ENCODE measurements around the gene PDPK1.
"Not testable (repeated sequence)": the region's sequence is repeated elsewhere in the genome, so short reads cannot be mapped to it uniquely, and the experiment has no call there.

PDPK1 gene

GRCh38 chr16:2595393-2596205 is 57.8 kb downstream of the PDPK1 start:
- DNase-seq: peak; percentile 13

- DNase-seq: no peak
These were observed 59.1 kb downstream of the PDPK1 start for GRCh38 chr16:2596747-2597559.

DNA sequence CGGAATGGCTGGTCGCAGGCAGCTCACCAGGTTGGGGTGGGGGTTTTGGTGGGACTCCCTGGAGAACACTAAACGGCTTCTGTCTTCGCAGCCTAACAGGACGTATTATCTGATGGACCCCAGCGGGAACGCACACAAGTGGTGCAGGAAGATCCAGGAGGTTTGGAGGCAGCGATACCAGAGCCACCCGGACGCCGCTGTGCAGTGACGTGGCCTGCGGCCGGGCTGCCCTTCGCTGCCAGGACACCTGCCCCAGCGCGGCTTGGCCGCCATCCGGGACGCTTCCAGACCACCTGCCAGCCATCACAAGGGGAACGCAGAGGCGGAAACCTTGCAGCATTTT is 59.7 kb downstream of the PDPK1 start:
- DNase-seq: no peak

DNA sequence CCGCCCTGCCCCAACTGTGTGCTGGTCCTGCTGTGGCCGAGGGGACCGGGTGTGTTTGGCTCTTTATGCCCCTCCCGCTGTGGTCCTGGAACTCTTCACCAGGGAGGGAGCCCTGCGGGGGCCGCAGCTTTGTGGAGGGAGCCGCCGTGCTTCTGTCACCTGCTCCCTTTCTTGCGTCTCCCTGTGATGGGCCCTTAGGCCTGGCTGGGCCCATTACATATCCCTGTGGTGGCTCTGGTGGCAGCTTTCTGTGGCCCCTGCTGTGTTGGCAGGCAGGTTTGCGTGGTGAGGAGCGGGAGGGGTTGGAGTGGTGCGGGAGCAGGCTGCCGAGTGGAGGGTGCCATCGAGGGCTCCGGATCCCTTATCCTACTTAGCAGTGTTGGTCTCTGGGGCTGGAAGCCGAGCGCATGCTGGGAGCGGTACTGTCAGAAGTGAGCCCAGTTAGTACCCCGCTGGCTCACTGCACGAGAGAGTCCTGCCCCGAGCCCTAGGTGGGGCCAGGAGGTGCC is 60.4 kb downstream of the PDPK1 start:
- no peak for DNase-seq

- DNase-seq: no peak
These were observed 60.9 kb downstream of the PDPK1 start for GRCh38 chr16:2598723-2599122.

DNA sequence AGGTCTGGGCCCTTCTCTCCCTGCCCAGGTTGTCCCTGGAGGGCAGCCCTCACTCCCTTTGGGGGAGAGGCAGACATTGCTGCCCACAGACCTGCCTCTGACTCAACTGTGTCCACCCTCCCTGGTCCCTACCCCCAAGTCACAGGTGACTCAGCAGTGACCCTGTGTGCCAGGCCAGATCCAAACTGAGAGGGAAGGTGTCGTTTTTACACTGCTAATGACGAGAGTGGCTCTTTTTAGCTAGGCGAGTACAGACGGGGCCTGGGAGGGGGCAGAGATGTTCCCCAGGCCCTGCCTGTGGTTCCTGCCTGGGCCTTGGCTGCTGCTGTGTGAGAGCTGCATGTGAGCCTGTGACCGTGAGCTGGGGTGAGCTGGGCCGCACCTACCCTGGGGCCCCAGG is 61.3 kb downstream of the PDPK1 start:
- not testable (repeated sequence) for DNase-seq

GRCh38 chr16:2599785-2600184 is 62.0 kb downstream of the PDPK1 start:
- not testable (repeated sequence) for DNase-seq

GRCh38 chr16:2601301-2602025 is 63.6 kb downstream of the PDPK1 start:
- not testable (repeated sequence) for DNase-seq

GRCh38 chr16:2602175-2602574 is 64.4 kb downstream of the PDPK1 start:
- not testable (repeated sequence) for DNase-seq

DNA sequence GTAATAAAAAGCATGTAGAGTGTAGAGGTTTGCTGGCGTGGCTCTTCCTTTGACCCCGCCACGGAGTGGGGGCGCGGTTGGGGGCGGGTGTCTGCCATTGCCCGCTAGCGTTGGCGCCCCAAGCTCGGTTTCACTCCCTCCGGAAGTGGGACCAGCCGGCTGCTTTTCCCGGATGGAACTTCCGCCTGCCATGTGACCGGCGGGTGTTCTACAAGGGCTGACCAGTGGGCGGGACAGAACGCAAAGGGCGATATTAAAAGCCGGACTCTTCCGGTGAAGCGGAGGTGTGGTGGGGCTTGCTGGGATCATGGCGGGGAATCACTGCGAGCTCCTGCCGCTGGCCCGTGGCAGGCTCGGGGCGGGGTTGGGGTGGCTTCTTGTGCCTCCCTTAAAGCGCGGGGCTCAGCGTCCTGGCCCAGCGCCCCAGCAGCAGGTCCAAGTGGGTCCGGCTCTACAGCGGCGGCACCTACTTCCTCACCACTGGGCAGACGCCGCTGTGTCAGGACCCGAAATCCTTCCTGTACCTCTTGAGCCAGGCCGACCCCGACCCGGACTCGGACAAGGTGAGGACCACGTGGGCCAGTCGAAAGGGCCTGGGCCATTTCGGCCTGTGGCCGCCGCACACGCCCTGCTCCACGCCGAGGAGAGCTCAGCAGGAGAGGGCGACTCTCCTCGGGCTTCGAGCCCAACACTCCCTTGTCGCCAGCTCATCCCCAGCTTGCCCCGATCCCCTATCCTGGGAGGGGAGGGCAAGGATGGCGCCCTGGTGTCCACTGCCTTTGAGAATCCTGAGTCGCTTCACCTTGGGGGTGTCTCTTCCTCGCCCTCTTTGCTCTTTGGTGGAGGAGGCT is 65.6 kb downstream of the PDPK1 start:
- DNase-seq: peak; percentile 73

GRCh38 chr16:2604016-2604369 is 66.2 kb downstream of the PDPK1 start:
- not testable (repeated sequence) for DNase-seq

- DNase-seq: not testable (repeated sequence)
These were observed 69.0 kb downstream of the PDPK1 start for GRCh38 chr16:2606820-2607219.

GRCh38 chr16:2609345-2609744 is 71.5 kb downstream of the PDPK1 start:
- not testable (repeated sequence) for DNase-seq

- no peak for DNase-seq
These were observed 72.1 kb downstream of the PDPK1 start for GRCh38 chr16:2609827-2610470.

- no peak for DNase-seq
These were observed 73.1 kb downstream of the PDPK1 start for GRCh38 chr16:2610781-2611498.

- DNase-seq: no peak
These were observed 73.7 kb downstream of the PDPK1 start for GRCh38 chr16:2611499-2611862.

DNA sequence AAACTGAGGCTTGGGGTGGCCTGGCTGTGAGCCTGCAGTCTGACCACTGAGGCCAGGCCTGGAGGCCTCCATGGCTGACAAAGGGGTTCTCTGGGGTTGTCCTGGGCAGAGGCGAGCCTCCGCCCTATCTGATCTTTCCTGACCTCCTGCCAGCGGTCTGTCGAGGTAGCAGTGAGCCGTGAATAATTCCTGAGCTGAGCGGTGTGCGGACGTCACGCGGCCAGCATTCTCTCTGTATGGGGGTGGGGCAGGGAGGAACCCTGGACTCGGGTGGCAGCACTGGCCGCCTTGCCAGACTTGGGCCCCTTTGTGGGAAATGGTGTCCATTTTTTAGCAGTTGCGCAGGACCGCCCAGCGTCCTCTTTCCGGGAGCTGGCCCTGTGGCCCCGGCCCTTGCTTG is 74.1 kb downstream of the PDPK1 start:
- not testable (repeated sequence) for DNase-seq

DNA sequence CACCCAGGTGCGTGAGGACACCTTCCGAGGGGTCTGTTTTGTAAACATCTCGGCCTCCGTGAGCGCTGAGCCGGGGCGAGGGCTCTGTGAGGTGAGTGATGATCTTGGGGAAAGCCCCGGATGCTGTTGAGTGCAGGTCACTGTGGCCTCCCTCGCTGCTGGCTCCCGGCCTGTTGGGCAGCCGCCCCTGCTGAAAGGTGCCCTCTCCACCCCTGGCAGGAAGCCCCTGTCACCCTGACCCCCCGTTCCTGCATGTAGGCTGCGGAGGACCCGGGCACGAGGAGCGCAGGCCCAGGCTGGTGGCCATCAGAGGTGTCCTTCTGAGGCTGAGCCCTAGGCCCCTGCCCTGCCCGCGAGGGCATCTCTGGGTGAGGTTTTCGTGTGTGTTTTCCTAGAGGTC is 75.4 kb downstream of the PDPK1 start:
- not testable (repeated sequence) for DNase-seq

GRCh38 chr16:2614761-2615191 is 77.0 kb downstream of the PDPK1 start:
- DNase-seq: no peak

DNA sequence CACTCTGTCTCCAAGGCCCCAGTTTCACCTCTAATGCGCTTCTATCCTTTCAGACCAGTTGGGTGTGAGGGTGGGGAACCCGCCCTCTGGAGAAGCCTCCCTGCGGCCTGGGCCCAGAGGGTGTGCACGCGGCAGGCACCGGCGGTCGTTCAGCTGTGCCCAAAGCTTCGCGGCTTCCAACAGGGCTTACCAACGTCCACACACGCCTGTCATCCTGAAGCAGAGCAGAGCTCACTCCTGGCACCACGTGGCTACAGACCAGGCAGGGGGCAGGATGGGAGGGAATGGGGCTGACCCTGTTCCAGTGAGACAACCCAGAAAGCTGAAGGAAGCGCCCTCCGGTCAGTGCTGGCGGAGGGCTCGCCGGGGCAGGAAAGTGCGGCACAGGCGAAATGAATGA is 81.1 kb downstream of the PDPK1 start:
- DNase-seq: not testable (repeated sequence)

- DNase-seq: not testable (repeated sequence)
These were observed 81.8 kb downstream of the PDPK1 start for GRCh38 chr16:2619628-2620027.
